Measurements from ENCODE around the gene AGRP. TPM values are rescaled to one million over a fixed set of nuclear protein-coding genes. Genes with fewer than 3 reads are reported as not detected.
A peak's percentile ranks its signal among the peaks of the same experiment; 100 is the strongest.

Gene AGRP
- total and polyA plus RNA-seq, 4 donors: 0.18 to 0.50 TPM; not detected in 2

GRCh38 chr16:67486805-67487204 lies 3.5 kb upstream of the AGRP start:
- H3K4me1 ChIP-seq (ENCODE audit: control insufficient read depth in 4 of 4, insufficient read depth in 4 of 4, low read length in 3 of 4): peaks cover 2 to 28% (median 26%) of the 10 kb centered on the region in 4 donors
- 74% methylated on average over 3 of the region's 3 CpGs for WGBS

More at GRCh38 chr16:67486805-67487204, 3.5 kb upstream of the AGRP start:
- no peak for TF ChIP-seq EGR1 (IDR thresholded peaks at IDR 0.05; ENCODE audit: low read depth in 2 of 2)
- no peak for TF ChIP-seq REST (IDR thresholded peaks at IDR 0.05)
- TF ChIP-seq NR2F2 (IDR thresholded peaks at IDR 0.05): no peak
- no peak for TF ChIP-seq JUND (IDR thresholded peaks at IDR 0.05)
- TF ChIP-seq FOXA1 (IDR thresholded peaks at IDR 0.05): no peak
- no peak for TF ChIP-seq SP1 (IDR thresholded peaks at IDR 0.05)
- no peak for TF ChIP-seq HNF4A (conservative IDR thresholded peaks at IDR 0.05)
- TF ChIP-seq RXRA (IDR thresholded peaks at IDR 0.05): no peak
- TF ChIP-seq MAX (IDR thresholded peaks at IDR 0.05): no peak
- TF ChIP-seq YY1 (IDR thresholded peaks at IDR 0.05): no peak
- TF ChIP-seq TAF1 (conservative IDR thresholded peaks at IDR 0.05): no peak
- no peak for TF ChIP-seq FOXA2 (IDR thresholded peaks at IDR 0.05)
- no peak for TF ChIP-seq RAD21 (IDR thresholded peaks at IDR 0.05)
- no peak for TF ChIP-seq HNF4G (IDR thresholded peaks at IDR 0.05)
- TF ChIP-seq GABPA (IDR thresholded peaks at IDR 0.05 in 1 of 2, conservative IDR thresholded peaks at IDR 0.05 in 1 of 2): no peak
- TF ChIP-seq CTCF (IDR thresholded peaks at IDR 0.05; ENCODE audit: low read depth, low read length, missing input control): no peak
- TF ChIP-seq ZBTB33 (IDR thresholded peaks at IDR 0.05): no peak
- TF ChIP-seq ATF3 (IDR thresholded peaks at IDR 0.05): no peak
- no peaks in the 10 kb centered on the region for H3K9me3 ChIP-seq (ENCODE audit: control insufficient read depth in 4 of 4, low read length in 3 of 4)
- no peak for DNase-seq (ENCODE audit: low spot score)
- H3K4me3 ChIP-seq (ENCODE audit: low read depth in 1 of 3, low read length in 3 of 3): no peak overlapping the region
- peaks cover 0 to 7% (median 1%) of the 10 kb centered on the region in 4 donors for H3K36me3 ChIP-seq (ENCODE audit: control insufficient read depth in 4 of 4, insufficient read depth in 3 of 4, low read depth in 1 of 4, low read length in 3 of 4)
- H3K27me3 ChIP-seq (ENCODE audit: control insufficient read depth in 4 of 4, insufficient read depth in 4 of 4, low read length in 3 of 4): no peaks in the 10 kb centered on the region
- H3K9ac ChIP-seq (ENCODE audit: low read depth in 1 of 2, low read length in 2 of 2): no peak overlapping the region
- peak overlapping the region in 1 of 2 donors; percentile 20 for H3K27ac ChIP-seq (ENCODE audit: low read depth in 1 of 2, low read length in 2 of 2)
